Urothelium cell line (cell line): Measurements from ENCODE around the gene SOX14.

Source experiments
- DNase-seq: peaks from one replicate; pipeline ENCODE4 v3.0.0; 2011; ENCODE audit warnings: low spot score, mixed read lengths
- FAIRE-seq: peaks from 2 replicates; lab custom pipeline; 2011; peaks lifted over from hg19 to GRCh38; lab: Jason Lieb, UNC

Gene SOX14

GRCh38 chr3:137764001-137764433 lies at the start of gene SOX14:
Gene SOX14 (plus strand): TSS chr3:137764315. CDS start chr3:137764785, 470 bp downstream.
- DNase-seq (peak; percentile 64), FAIRE-seq (no peak)

- FAIRE-seq (no peak), DNase-seq (no peak)
Measured at GRCh38 chr3:137714551-137714950, 49.6 kb upstream of the SOX14 start.

GRCh38 chr3:137724240-137724639 lies 39.9 kb upstream of the SOX14 start:
- DNase-seq (no peak), FAIRE-seq (no peak)

GRCh38 chr3:137737208-137737607 lies 26.9 kb upstream of the SOX14 start:
- FAIRE-seq, result no peak
- DNase-seq, result no peak

- FAIRE-seq (no peak), DNase-seq (no peak)
Measured at GRCh38 chr3:137738710-137739109, 25.4 kb upstream of the SOX14 start.

- FAIRE-seq (no peak), DNase-seq (no peak)
Measured at GRCh38 chr3:137743608-137744007, 20.5 kb upstream of the SOX14 start.

- DNase-seq, result no peak
- FAIRE-seq, result no peak
Measured at GRCh38 chr3:137746808-137747207, 17.3 kb upstream of the SOX14 start.

- no peak for FAIRE-seq
- no peak for DNase-seq
Measured at GRCh38 chr3:137759505-137759904, 4.6 kb upstream of the SOX14 start.

- FAIRE-seq, result no peak
- DNase-seq, result no peak
Measured at GRCh38 chr3:137760341-137761098, 3.6 kb upstream of the SOX14 start.

- no peak for FAIRE-seq
- DNase-seq, result no peak
Measured at GRCh38 chr3:137761099-137761562, 3.0 kb upstream of the SOX14 start.

GRCh38 chr3:137761563-137762503 lies 2.3 kb upstream of the SOX14 start:
- FAIRE-seq, result no peak
- no peak for DNase-seq

GRCh38 chr3:137762674-137763593 lies 1.2 kb upstream of the SOX14 start:
- DNase-seq (no peak), FAIRE-seq (no peak)

- DNase-seq (no peak), FAIRE-seq (no peak)
Measured at GRCh38 chr3:137763594-137763938, 549 bp upstream of the SOX14 start.

GRCh38 chr3:137764563-137765309 lies 621 bp downstream of the SOX14 start:
- FAIRE-seq, result no peak

GRCh38 chr3:137765310-137766033 lies 1.4 kb downstream of the SOX14 start:
- FAIRE-seq, result no peak

More at GRCh38 chr3:137764563-137765309, 621 bp downstream of the SOX14 start:
- DNase-seq, result no peak

GRCh38 chr3:137766041-137766875 lies 2.1 kb downstream of the SOX14 start:
- no peak for FAIRE-seq
- no peak for DNase-seq

More at GRCh38 chr3:137765310-137766033, 1.4 kb downstream of the SOX14 start:
- DNase-seq, result no peak

GRCh38 chr3:137766876-137767537 lies 2.9 kb downstream of the SOX14 start:
- DNase-seq (no peak), FAIRE-seq (no peak)
